Endothelial cell of umbilical vein (primary cell): ENCODE data around the gene TRAPPC2. TPM values are rescaled to one million over a fixed set of nuclear protein-coding genes. Genes with fewer than 3 reads are reported as not detected.

Source experiments
- BruUV-seq: library from RNA; stranded (reverse); fragments of 400-500 nt; replicated peaks from 2 replicates; lab custom pipeline; 2021; lab: Mats Ljungman, UMichigan
- CTCF ChIA-PET: fragments of 300-600, 350-600 bp; sonication (Branson Sonifier 250); formaldehyde crosslinking; loops from one replicate; lab custom pipeline; 2021; ENCODE audit warnings: antibody characterized with exemption, inconsistent platforms; lab: Charles Lee
- POLR2A ChIA-PET: fragments of 300-600, 350-600 bp; sonication (Branson Sonifier 250); formaldehyde crosslinking; loops from one replicate; lab custom pipeline; 2021; ENCODE audit warnings: antibody characterized with exemption, inconsistent platforms; lab: Charles Lee
- DNase-seq: peaks from one replicate; pipeline ENCODE4 v3.0.0-alpha.2; 2011; ENCODE audit warnings: low read depth, low spot score
- FAIRE-seq: peaks from 2 replicates; lab custom pipeline; 2011; peaks lifted over from hg19 to GRCh38; lab: Jason Lieb, UNC
- H2AFZ ChIP-seq: 2 replicates; pipeline ENCODE4 v1.6.0; 2012; ENCODE audit warnings: low read depth, low read length, control low read depth, inconsistent platforms
- H3K27ac ChIP-seq: 2 replicates; pipeline ENCODE4 v1.5.1; 2011; ENCODE audit warnings: low read depth, mild to moderate bottlenecking, control low read depth, low read length, moderate library complexity; ENCODE audit not compliant: insufficient read depth
- H3K27me3 ChIP-seq, 2 experiments: 2 replicates each; pipeline versions ENCODE4 v1.6.0 to v1.6.1; 2011; ENCODE audit warnings: low read length in 2 of 2, mixed read lengths in 1 of 2; ENCODE audit not compliant: control insufficient read depth in 2 of 2, insufficient read depth in 2 of 2
- H3K36me3 ChIP-seq, 2 experiments: 2 replicates in 1 of 2; 3 replicates in 1 of 2; pipeline ENCODE4 v1.5.1; 2011; ENCODE audit warnings: low read length in 2 of 2, mild to moderate bottlenecking in 1 of 2, moderate library complexity in 1 of 2; ENCODE audit not compliant: control insufficient read depth in 2 of 2, insufficient read depth in 2 of 2; ENCODE audit errors: extremely low read depth in 1 of 2
- H3K4me1 ChIP-seq: 3 replicates; pipeline ENCODE4 v1.5.1; 2011; ENCODE audit warnings: mild to moderate bottlenecking, low read length; ENCODE audit not compliant: control insufficient read depth, insufficient read depth; ENCODE audit errors: extremely low read depth
- H3K4me2 ChIP-seq: 2 replicates; pipeline ENCODE4 v1.6.1; 2011; ENCODE audit warnings: low read length, control low read depth, mixed read lengths; ENCODE audit not compliant: insufficient read depth
- H3K4me3 ChIP-seq, 3 experiments: fragments of 200-600 bp in 1 of 3; sonication (generic), shearing (Covaris generic) in 1 of 3; replicated peaks in 1 of 3; 2 replicates each; pipeline ENCODE4 v1.5.1; 2011 to 2016; ENCODE audit warnings: control low read depth in 3 of 3, low read length in 3 of 3, mild to moderate bottlenecking in 2 of 3, inconsistent platforms in 1 of 3, low read depth in 1 of 3, moderate library complexity in 1 of 3; ENCODE audit not compliant: insufficient read depth in 1 of 3
- H3K79me2 ChIP-seq: 2 replicates; pipeline ENCODE4 v1.6.0; 2012; ENCODE audit warnings: low read length, inconsistent platforms; ENCODE audit not compliant: control insufficient read depth, insufficient read depth
- H3K9ac ChIP-seq: replicated peaks from 2 replicates; pipeline ENCODE3; 2011; ENCODE audit warnings: low read length, control low read depth; ENCODE audit not compliant: insufficient read depth; ENCODE audit errors: extremely low read depth
- H3K9me1 ChIP-seq: replicated peaks from 3 replicates; pipeline ENCODE4 v1.6.0; 2011; ENCODE audit warnings: mild to moderate bottlenecking, low read length; ENCODE audit not compliant: control insufficient read depth, insufficient read depth; ENCODE audit errors: extremely low read depth
- H3K9me3 ChIP-seq: replicated peaks from 2 replicates; pipeline ENCODE4 v1.5.1; 2012; ENCODE audit warnings: low read length, inconsistent platforms; ENCODE audit not compliant: control insufficient read depth, insufficient read depth
- H4K20me1 ChIP-seq: replicated peaks from 2 replicates; pipeline ENCODE3; 2011; ENCODE audit warnings: mild to moderate bottlenecking, low read length; ENCODE audit not compliant: control insufficient read depth, insufficient read depth; ENCODE audit errors: extremely low read depth
- EZH2 ChIP-seq: IDR thresholded peaks from 2 replicates; pipeline ENCODE4 v1.6.1; 2012; ENCODE audit warnings: borderline replicate concordance, low read depth, mild to moderate bottlenecking, moderate library complexity, low read length, inconsistent platforms; ENCODE audit not compliant: severe bottlenecking
- FOS ChIP-seq: IDR thresholded peaks from 2 replicates; pipeline ENCODE4 v1.6.1; 2011; ENCODE audit warnings: mild to moderate bottlenecking, low read length, moderate library complexity, borderline replicate concordance; ENCODE audit not compliant: insufficient read depth
- GATA2 ChIP-seq: IDR thresholded peaks from 2 replicates; pipeline ENCODE4 v1.7.0; 2011; ENCODE audit warnings: low read depth, mild to moderate bottlenecking, moderate library complexity, mixed read lengths, low read length; ENCODE audit not compliant: insufficient read length, insufficient read depth
- JUN ChIP-seq: IDR thresholded peaks from 2 replicates; pipeline ENCODE4 v1.6.1; 2011; ENCODE audit warnings: borderline replicate concordance, low read depth; ENCODE audit not compliant: insufficient read length, insufficient read depth
- MAX ChIP-seq: IDR thresholded peaks from 2 replicates; pipeline ENCODE4 v1.6.1; 2011; ENCODE audit not compliant: insufficient read depth, insufficient read length
- MYC ChIP-seq: IDR thresholded peaks from one replicate; pipeline ENCODE4 v1.6.1; 2011; ENCODE audit warnings: mild to moderate bottlenecking, low read depth, low read length
- POLR2A ChIP-seq: IDR thresholded peaks from 2 replicates; pipeline ENCODE4 v1.6.1; 2012; ENCODE audit warnings: low read depth, mild to moderate bottlenecking, control low read depth, low read length
- POLR2AphosphoS5 ChIP-seq: IDR thresholded peaks from 2 replicates; pipeline ENCODE4 v1.6.1; 2012; ENCODE audit warnings: low read depth, mild to moderate bottlenecking, control low read depth, low read length, moderate library complexity; ENCODE audit not compliant: insufficient read depth
- dilution Hi-C: fragments of 300-500 bp; cut with MboI; formaldehyde crosslinking; loops from one replicate; pipeline ENCODE4 v1.15.0; 2019; ENCODE audit warnings: low sequenced_read_pairs; ENCODE audit not compliant: extremely low pct_ligation_motif_present
- intact Hi-C: fragments of 100-400 bp; cut with micrococcal nuclease; formaldehyde crosslinking; loops from one replicate; pipeline ENCODE4 v1.10.0; 2022
- polyA plus RNA-seq, 4 experiments: library from polyadenylated mRNA; depleted of rRNA in 3 of 4; stranded (reverse) in 3 of 4; unstranded in 1 of 4; fragments of >200 nt; gene quantifications; 2 replicates each; pipeline versions ENCODE4 v1.2.1 to v1.2.3, GENCODE V29; 2011 to 2012; ENCODE audit warnings: missing spikeins in 1 of 4
- total RNA-seq: library from RNA; stranded (reverse); gene quantifications from 2 replicates; pipeline ENCODE4 v1.2.3, GENCODE V29; 2021
- TF ChIP-seq, protein P1 (sequence below), 2 donors: IDR thresholded peaks; 1 replicate in 1 of 2; 2 replicates in 1 of 2; pipeline ENCODE4 v1.5.1; 2011; ENCODE audit warnings: low read length in 2 of 2, mild to moderate bottlenecking in 2 of 2, moderate library complexity in 2 of 2, control low read depth in 1 of 2, inconsistent platforms in 1 of 2, low read depth in 1 of 2; ENCODE audit not compliant: insufficient read depth in 1 of 2; ENCODE audit errors: extremely low read depth in 1 of 2

Gene TRAPPC2
- total and polyA plus RNA-seq, 2 donors (not counting 3 experiments of a cell fraction or from before 2014, with no cell fraction given) = 6.6 to 13.0 TPM

DNA sequence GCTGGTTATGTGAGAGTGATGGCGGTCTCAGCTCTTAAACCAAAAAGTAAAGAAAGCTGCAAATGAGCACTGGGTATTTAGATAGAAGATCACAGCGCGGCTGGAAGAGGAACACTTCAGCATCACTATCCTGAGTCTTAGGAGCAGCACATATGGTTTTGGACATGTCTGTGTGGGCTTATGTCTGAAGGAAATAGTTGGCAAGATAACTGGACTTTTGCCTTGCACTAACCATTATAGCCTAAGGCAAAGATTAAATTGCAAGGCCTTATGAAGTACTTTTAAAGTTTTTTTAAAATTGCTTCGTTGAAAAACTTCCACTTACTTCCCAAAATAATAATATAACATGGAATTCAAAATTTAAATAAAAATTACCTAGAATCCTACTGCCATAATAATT is 50.1 kb downstream of the TRAPPC2 start:
- Histone ChIP-seq H3K9me3 (no peaks in the 10 kb centered on the region), H3K4me1 (peaks cover 4% of the 10 kb centered on the region), H3K79me2 (peaks cover under 1% of the 10 kb centered on the region), H3K4me3 (no peak overlapping the region), H4K20me1 (no peaks in the 10 kb centered on the region), H2AFZ (no peak overlapping the region), H3K36me3 (no peaks in the 10 kb centered on the region), H3K9ac (no peak overlapping the region), H3K27ac (no peak overlapping the region), H3K4me2 (no peak overlapping the region), H3K9me1 (no peaks in the 10 kb centered on the region), H3K27me3 (no peaks in the 10 kb centered on the region)
- DNase-seq (no peak), FAIRE-seq (no peak)
- intact Hi-C loops = no loop called here
- POLR2A ChIA-PET = no interaction called here
- dilution Hi-C loops = no loop called here
- BruUV-seq = no TSS peak
- CTCF ChIA-PET = no interaction called here
- TF ChIP-seq FOS (no peak), POLR2A (no peak), POLR2AphosphoS5 (no peak), MAX (no peak), EZH2 (no peak), JUN (no peak), GATA2 (no peak), MYC (no peak)
- TF ChIP-seq, protein P1, sequence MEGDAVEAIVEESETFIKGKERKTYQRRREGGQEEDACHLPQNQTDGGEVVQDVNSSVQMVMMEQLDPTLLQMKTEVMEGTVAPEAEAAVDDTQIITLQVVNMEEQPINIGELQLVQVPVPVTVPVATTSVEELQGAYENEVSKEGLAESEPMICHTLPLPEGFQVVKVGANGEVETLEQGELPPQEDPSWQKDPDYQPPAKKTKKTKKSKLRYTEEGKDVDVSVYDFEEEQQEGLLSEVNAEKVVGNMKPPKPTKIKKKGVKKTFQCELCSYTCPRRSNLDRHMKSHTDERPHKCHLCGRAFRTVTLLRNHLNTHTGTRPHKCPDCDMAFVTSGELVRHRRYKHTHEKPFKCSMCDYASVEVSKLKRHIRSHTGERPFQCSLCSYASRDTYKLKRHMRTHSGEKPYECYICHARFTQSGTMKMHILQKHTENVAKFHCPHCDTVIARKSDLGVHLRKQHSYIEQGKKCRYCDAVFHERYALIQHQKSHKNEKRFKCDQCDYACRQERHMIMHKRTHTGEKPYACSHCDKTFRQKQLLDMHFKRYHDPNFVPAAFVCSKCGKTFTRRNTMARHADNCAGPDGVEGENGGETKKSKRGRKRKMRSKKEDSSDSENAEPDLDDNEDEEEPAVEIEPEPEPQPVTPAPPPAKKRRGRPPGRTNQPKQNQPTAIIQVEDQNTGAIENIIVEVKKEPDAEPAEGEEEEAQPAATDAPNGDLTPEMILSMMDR (IDR thresholded peaks at IDR 0.05; ENCODE audit: extremely low read depth in 1 of 2, insufficient read depth in 1 of 2, low read depth in 1 of 2, low read length in 2 of 2) = no peak
